CD4-positive, alpha-beta memory T cell (primary cell): ENCODE measurements around the gene SYT8. TPM values are rescaled to one million over a fixed set of nuclear protein-coding genes. Genes with fewer than 3 reads are reported as not detected.

Experiments used
- CTCF ChIA-PET: fragments of 350-600 bp; sonication (Branson Sonifier 250); formaldehyde crosslinking; loops from one replicate; lab custom pipeline; 2021; ENCODE audit warnings: inconsistent platforms; ENCODE audit not compliant: partially characterized antibody; lab: Charles Lee
- POLR2A ChIA-PET: fragments of 350-600 bp; sonication (Branson Sonifier 250); formaldehyde crosslinking; loops from one replicate; lab custom pipeline; 2021; ENCODE audit not compliant: partially characterized antibody; lab: Charles Lee
- DNase-seq, 5 donors: peaks; one replicate each; pipeline versions ENCODE4 v3.0.0 to v3.0.0-alpha.2; 2020 to 2022; ENCODE audit warnings: mixed read lengths in 1 of 5
- H3K27ac ChIP-seq: one replicate; pipeline ENCODE4 v1.7.0; 2013; ENCODE audit warnings: low read depth, low read length
- H3K27me3 ChIP-seq: 2 replicates; pipeline ENCODE4 v1.7.0; 2013; ENCODE audit warnings: mild to moderate bottlenecking, low read length, moderate library complexity; ENCODE audit not compliant: insufficient read depth
- H3K36me3 ChIP-seq: 2 replicates; pipeline ENCODE4 v1.7.0; 2013; ENCODE audit warnings: mild to moderate bottlenecking, low read length, moderate library complexity; ENCODE audit not compliant: insufficient read depth
- H3K4me1 ChIP-seq: 2 replicates; pipeline ENCODE4 v1.7.0; 2013; ENCODE audit warnings: mild to moderate bottlenecking, low read length, moderate library complexity; ENCODE audit not compliant: insufficient read depth
- H3K4me3 ChIP-seq, 2 donors: one replicate each; pipeline ENCODE4 v1.7.0; 2013; ENCODE audit warnings: low read length in 2 of 2, mild to moderate bottlenecking in 1 of 2
- H3K9me3 ChIP-seq, 2 donors: one replicate each; pipeline ENCODE4 v1.7.0; 2013; ENCODE audit warnings: low read length in 2 of 2, control low read depth in 1 of 2; ENCODE audit not compliant: control insufficient read depth in 1 of 2
- H3K27ac Mint-ChIP-seq, 7 donors: one replicate each; pipeline ENCODE4 v1.8.0; 2020 to 2021; ENCODE audit warnings: mixed read lengths in 7 of 7, mild to moderate bottlenecking in 6 of 7, inconsistent platforms in 3 of 7, moderate library complexity in 3 of 7
- H3K27me3 Mint-ChIP-seq, 2 donors: one replicate each; pipeline ENCODE4 v1.8.0; 2020 to 2021; ENCODE audit warnings: mixed read lengths in 2 of 2
- H3K36me3 Mint-ChIP-seq, 2 donors: one replicate each; pipeline ENCODE4 v1.8.0; 2020 to 2021; ENCODE audit warnings: mixed read lengths in 2 of 2, inconsistent platforms in 1 of 2, mild to moderate bottlenecking in 1 of 2
- H3K4me1 Mint-ChIP-seq, 4 donors: one replicate each; pipeline ENCODE4 v1.8.0; 2020 to 2021; ENCODE audit warnings: mixed read lengths in 4 of 4, mild to moderate bottlenecking in 1 of 4
- H3K4me3 Mint-ChIP-seq, 8 donors: one replicate each; pipeline ENCODE4 v1.8.0; 2020 to 2021; ENCODE audit warnings: mixed read lengths in 8 of 8, mild to moderate bottlenecking in 7 of 8, moderate library complexity in 6 of 8, inconsistent platforms in 3 of 8
- H3K9me3 Mint-ChIP-seq, 8 donors: one replicate each; pipeline ENCODE4 v1.8.0; 2020 to 2021; ENCODE audit warnings: mixed read lengths in 8 of 8, mild to moderate bottlenecking in 5 of 8, inconsistent platforms in 3 of 8, moderate library complexity in 1 of 8
- intact Hi-C: fragments of 100-400 bp; cut with micrococcal nuclease; formaldehyde crosslinking; loops from one replicate; pipeline ENCODE4 v1.15.1; 2023
- polyA plus RNA-seq, 2 donors: library from polyadenylated mRNA; unstranded; fragments of 300-500 nt; fragmentation: Illumina TruSeq; gene quantifications; one replicate each; pipeline ENCODE4 v1.2.3, GENCODE V29; 2021
- total RNA-seq, 2 experiments: library from RNA; stranded (reverse); gene quantifications; one replicate each; pipeline ENCODE4 v1.2.3, GENCODE V29; 2021

The SYT8 gene
- total and polyA plus RNA-seq, 4 experiments from 2014 or later, result not detected

DNA sequence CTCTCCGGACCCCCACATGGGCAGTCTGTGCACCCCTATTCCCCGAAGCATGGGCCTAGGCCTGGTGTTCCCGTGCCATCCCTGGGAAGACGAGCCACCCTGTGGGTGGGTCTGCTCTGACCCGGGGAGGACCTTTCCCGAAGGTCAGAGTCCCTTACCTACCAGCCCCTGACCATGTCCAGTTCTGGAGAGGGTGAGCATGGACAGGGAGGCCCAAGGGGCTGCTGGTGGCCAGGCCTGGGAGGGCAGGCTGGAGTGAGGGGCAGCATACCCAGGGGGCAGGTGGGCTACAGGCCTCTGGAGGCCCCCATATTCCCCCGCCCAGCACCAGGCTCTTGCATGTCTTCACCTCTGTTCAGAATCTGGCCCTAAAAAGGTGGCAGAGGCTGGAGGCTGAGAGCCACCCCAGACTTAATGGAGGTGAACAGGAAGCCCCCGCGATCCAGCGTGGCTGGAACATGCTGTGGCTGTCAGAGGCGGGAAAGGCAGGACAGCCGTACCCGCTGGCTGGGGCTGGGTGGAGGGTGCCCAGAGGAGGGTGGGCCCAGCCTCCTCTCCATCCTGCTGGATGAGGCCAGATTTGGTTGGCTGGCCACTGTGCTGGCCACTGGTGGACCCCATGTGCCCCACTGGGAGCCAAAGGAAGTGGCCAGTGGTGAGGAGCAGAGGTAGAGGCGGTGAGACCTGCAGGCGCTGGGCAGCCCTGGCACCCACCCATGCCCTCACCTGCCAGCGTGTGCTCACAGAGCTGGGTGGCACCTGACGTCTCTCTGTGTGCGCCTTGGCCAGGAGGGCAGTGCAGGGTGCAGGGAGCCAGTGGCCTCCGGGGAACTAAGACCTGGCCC, 11.2 kb upstream of the SYT8 start:
- no peak overlapping the region for H3K4me3 Mint-ChIP-seq

GRCh38 chr11:1824221-1825038, 10.4 kb upstream of the SYT8 start:
- intact Hi-C loops, result no loop called here
- H3K27ac Mint-ChIP-seq, result no peak overlapping the region
- H3K36me3 ChIP-seq, result no peaks in the 10 kb centered on the region
- ChIA-PET POLR2A (no interaction called here), CTCF (interaction anchor here (0.9 to 1.5 kb wide), 3 partner anchors 9 to 131 kb away, joined by 3 to 5 read pairs (median 3); partner anchors contain the start of gene SYT8)
- no peak overlapping the region for H3K27ac ChIP-seq
- H3K27me3 Mint-ChIP-seq, result peaks cover 4 to 15% of the 10 kb centered on the region in 2 donors
- H3K27me3 ChIP-seq, result no peaks in the 10 kb centered on the region
- H3K4me1 Mint-ChIP-seq, result no peaks in the 10 kb centered on the region
- H3K9me3 Mint-ChIP-seq, result peaks cover 0 to 3% (median 1%) of the 10 kb centered on the region in 8 donors
- H3K4me1 ChIP-seq, result no peaks in the 10 kb centered on the region
- no peak for DNase-seq
- H3K9me3 ChIP-seq, result no peaks in the 10 kb centered on the region
- H3K4me3 Mint-ChIP-seq, result no peak overlapping the region
- no peak overlapping the region for H3K4me3 ChIP-seq
- no peaks in the 10 kb centered on the region for H3K36me3 Mint-ChIP-seq

More for the DNA sequence above, 11.2 kb upstream of the SYT8 start:
- no peaks in the 10 kb centered on the region for H3K4me1 Mint-ChIP-seq
- POLR2A ChIA-PET, result no interaction called here
- CTCF ChIA-PET, result interaction anchor here (0.9 to 1.5 kb wide), 3 partner anchors 10 to 130 kb away, joined by 3 to 5 read pairs (median 5); no protein-coding TSS in a partner anchor
- Histone ChIP-seq H3K27ac (no peak overlapping the region), H3K9me3 (no peaks in the 10 kb centered on the region), H3K36me3 (no peaks in the 10 kb centered on the region), H3K4me3 (no peak overlapping the region), H3K4me1 (no peaks in the 10 kb centered on the region), H3K27me3 (no peaks in the 10 kb centered on the region)
- DNase-seq, result no peak
- no peak overlapping the region for H3K27ac Mint-ChIP-seq
- intact Hi-C loops, result no loop called here
- H3K9me3 Mint-ChIP-seq, result peaks cover 0 to 5% (median 3%) of the 10 kb centered on the region in 8 donors
- peaks cover 2 to 9% of the 10 kb centered on the region in 2 donors for H3K27me3 Mint-ChIP-seq
- no peaks in the 10 kb centered on the region for H3K36me3 Mint-ChIP-seq

GRCh38 chr11:1825039-1825740, 9.6 kb upstream of the SYT8 start:
- H3K36me3 Mint-ChIP-seq, result no peaks in the 10 kb centered on the region
- POLR2A ChIA-PET, result no interaction called here
- DNase-seq, result no peak
- H3K27me3 Mint-ChIP-seq, result peaks cover 6 to 15% of the 10 kb centered on the region in 2 donors
- intact Hi-C loops, result no loop called here
- Histone ChIP-seq H3K4me3 (no peak overlapping the region), H3K36me3 (no peaks in the 10 kb centered on the region), H3K4me1 (no peaks in the 10 kb centered on the region), H3K27me3 (no peaks in the 10 kb centered on the region), H3K27ac (no peak overlapping the region), H3K9me3 (no peaks in the 10 kb centered on the region)
- no peaks in the 10 kb centered on the region for H3K4me1 Mint-ChIP-seq
- H3K4me3 Mint-ChIP-seq, result no peak overlapping the region
- peaks cover 0 to 3% (median 0%) of the 10 kb centered on the region in 8 donors for H3K9me3 Mint-ChIP-seq
- H3K27ac Mint-ChIP-seq, result no peak overlapping the region
- CTCF ChIA-PET, result interaction anchor here (1.2 to 1.5 kb wide), 2 partner anchors 8 to 9 kb away, joined by 3 to 5 read pairs; partner anchors contain the start of gene SYT8

DNA sequence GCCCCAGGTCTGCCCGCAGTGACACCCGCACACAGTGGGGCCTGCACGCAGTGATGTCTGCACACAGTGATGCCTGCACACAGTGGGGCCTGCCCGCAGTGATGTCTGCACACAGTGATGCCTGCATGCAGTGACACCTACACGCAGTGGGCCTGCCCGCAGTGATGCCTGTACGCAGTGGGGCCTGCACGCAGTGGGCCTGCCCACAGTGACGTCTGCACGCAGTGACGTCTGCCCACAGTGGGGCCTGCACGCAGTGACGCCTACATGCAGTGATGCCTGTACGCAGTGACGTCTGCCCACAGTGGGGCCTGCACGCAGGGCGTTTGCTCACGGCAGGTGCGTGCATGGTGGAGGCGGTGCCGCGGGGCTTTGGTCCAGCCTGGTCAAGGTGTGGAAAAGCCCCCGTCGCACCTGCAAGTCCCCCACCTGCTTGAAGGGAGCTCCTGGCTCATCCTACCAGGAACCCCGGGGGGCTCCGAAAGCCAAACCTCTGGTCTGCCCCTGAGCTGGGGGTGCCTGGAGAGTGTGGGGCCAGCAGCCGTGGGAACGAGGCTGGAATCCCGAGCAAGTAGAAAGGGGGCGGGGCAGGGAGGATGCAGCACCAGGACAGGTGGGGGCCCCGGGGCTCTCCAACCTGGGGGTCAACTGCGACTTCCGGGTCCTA, 8.9 kb upstream of the SYT8 start:
- intact Hi-C loops, result no loop called here
- peaks cover 6 to 15% of the 10 kb centered on the region in 2 donors for H3K27me3 Mint-ChIP-seq
- Histone ChIP-seq H3K9me3 (no peaks in the 10 kb centered on the region), H3K4me1 (no peaks in the 10 kb centered on the region), H3K27ac (no peak overlapping the region), H3K4me3 (no peak overlapping the region), H3K36me3 (no peaks in the 10 kb centered on the region), H3K27me3 (no peaks in the 10 kb centered on the region)
- ChIA-PET POLR2A (no interaction called here), CTCF (interaction anchor here (1.2 kb wide), 1 partner anchor 132 kb away, joined by 4 read pairs; no protein-coding TSS in a partner anchor)
- no peaks in the 10 kb centered on the region for H3K36me3 Mint-ChIP-seq
- no peaks in the 10 kb centered on the region for H3K4me1 Mint-ChIP-seq
- no peak for DNase-seq
- no peak overlapping the region for H3K27ac Mint-ChIP-seq
- H3K4me3 Mint-ChIP-seq, result no peak overlapping the region
- H3K9me3 Mint-ChIP-seq, result peaks cover 0 to 3% (median 0%) of the 10 kb centered on the region in 8 donors

DNA sequence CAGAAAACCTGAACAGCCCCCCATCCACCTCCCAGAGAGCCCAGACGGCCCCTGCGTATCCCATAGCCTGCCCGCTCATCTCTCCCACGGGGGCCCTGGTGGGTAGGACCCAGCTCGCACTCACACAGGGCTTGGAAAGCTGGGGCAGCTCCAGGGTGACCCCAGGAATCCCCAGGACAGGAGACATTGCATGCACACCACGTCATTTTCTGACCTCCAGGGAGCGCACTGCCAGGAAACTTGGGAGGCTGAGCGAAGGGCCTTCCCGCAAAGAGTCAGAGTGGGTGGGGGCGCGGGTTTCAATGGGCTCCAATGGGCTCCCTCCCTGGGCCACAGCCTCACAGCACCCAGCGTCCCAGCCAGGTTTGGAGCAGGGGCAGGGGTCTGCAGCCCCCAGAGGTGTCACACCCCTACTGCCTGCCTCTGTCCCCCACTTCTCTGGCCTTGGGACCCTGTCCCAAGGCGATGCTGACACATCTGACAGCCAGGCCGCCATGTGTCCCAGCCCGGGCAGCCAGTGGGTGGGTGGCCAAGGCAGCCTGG, 8.2 kb upstream of the SYT8 start:
- Histone ChIP-seq H3K9me3 (no peaks in the 10 kb centered on the region), H3K27ac (no peak overlapping the region), H3K36me3 (no peaks in the 10 kb centered on the region), H3K27me3 (no peaks in the 10 kb centered on the region), H3K4me3 (no peak overlapping the region), H3K4me1 (no peaks in the 10 kb centered on the region)
- Mint-ChIP-seq H3K4me3 (no peak overlapping the region), H3K9me3 (no peaks in the 10 kb centered on the region), H3K36me3 (no peaks in the 10 kb centered on the region), H3K27me3 (peaks cover 3 to 13% of the 10 kb centered on the region in 2 donors), H3K4me1 (no peaks in the 10 kb centered on the region), H3K27ac (no peak overlapping the region)
- DNase-seq, result no peak
- POLR2A ChIA-PET, result no interaction called here
- intact Hi-C loops, result no loop called here
- CTCF ChIA-PET, result interaction anchor here (1.2 kb wide), 1 partner anchor 132 kb away, joined by 4 read pairs; no protein-coding TSS in a partner anchor

DNA sequence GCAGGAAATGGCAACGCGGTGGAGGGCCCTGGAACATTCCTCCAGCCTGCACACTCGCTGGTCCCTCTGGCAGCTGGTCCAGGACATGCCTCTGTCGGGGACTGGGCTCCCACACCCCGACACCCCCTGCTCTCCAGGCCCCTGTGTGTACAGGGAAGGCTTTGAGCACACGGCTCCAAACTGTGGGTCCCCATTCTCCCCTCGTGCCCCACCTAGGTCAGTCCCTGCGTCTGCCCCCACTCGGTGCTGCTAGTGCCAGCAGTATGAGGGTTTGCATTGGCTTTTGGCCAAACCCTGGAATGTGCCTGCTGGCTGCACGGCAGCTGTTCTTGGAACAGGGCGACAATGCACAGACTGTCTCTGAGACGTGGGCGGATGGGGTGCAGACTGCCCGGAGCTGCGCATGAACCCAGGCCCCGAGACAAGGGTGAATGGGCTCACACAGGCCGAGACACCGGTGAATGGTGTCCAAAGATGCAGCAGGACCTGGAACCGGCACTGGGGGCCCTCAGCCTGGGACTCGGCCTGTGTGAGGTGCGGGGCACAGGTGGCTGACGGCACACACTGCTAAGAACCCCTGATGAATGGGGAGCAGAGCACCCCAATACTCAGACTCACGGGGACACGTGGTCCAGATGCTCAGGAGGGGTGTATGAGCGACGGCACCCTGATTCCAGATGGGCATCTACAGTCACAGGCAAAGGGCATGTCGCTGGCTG, 7.5 kb upstream of the SYT8 start:
- H3K4me1 Mint-ChIP-seq, result no peaks in the 10 kb centered on the region
- Histone ChIP-seq H3K27ac (no peak overlapping the region), H3K9me3 (no peaks in the 10 kb centered on the region), H3K36me3 (no peaks in the 10 kb centered on the region), H3K4me1 (peaks cover under 1% of the 10 kb centered on the region), H3K4me3 (no peak overlapping the region), H3K27me3 (no peaks in the 10 kb centered on the region)
- intact Hi-C loops, result no loop called here
- H3K9me3 Mint-ChIP-seq, result no peaks in the 10 kb centered on the region
- no peak overlapping the region for H3K4me3 Mint-ChIP-seq
- ChIA-PET POLR2A (no interaction called here), CTCF (interaction anchor here (1.2 to 10.0 kb wide), 3 partner anchors 9 to 134 kb away, joined by 3 to 351 read pairs (median 4); no protein-coding TSS in a partner anchor)
- DNase-seq, result no peak
- peaks cover 7 to 16% of the 10 kb centered on the region in 2 donors for H3K27me3 Mint-ChIP-seq
- H3K36me3 Mint-ChIP-seq, result no peaks in the 10 kb centered on the region
- no peak overlapping the region for H3K27ac Mint-ChIP-seq
